Activated CD4-positive, alpha-beta memory T cell treated with anti-CD3 and anti-CD28 coated beads for 36 hours (primary cell): ENCODE data around the gene PGLYRP2. TPM values are rescaled to one million over a fixed set of nuclear protein-coding genes. Genes with fewer than 3 reads are reported as not detected.
"Not testable (repeated sequence)": the region's sequence is repeated elsewhere in the genome, so short reads cannot be mapped to it uniquely, and the experiment has no call there.

Source experiments
- CTCF ChIA-PET: fragments of 350-600 bp; sonication (Branson Sonifier 250); formaldehyde crosslinking; loops from one replicate; lab custom pipeline; 2021; ENCODE audit warnings: antibody characterized with exemption, inconsistent platforms; lab: Charles Lee
- POLR2A ChIA-PET: fragments of 350-600 bp; sonication (Branson Sonifier 250); formaldehyde crosslinking; loops from one replicate; lab custom pipeline; 2021; ENCODE audit warnings: antibody characterized with exemption; lab: Charles Lee
- DNase-seq: peaks from one replicate; pipeline ENCODE4 v3.0.0-alpha.2; 2020
- H3K27ac Mint-ChIP-seq: one replicate; pipeline ENCODE4 v1.8.0; 2021; ENCODE audit warnings: mixed read lengths
- H3K27me3 Mint-ChIP-seq: one replicate; pipeline ENCODE4 v1.8.0; 2021; ENCODE audit warnings: mixed read lengths
- H3K36me3 Mint-ChIP-seq: one replicate; pipeline ENCODE4 v1.8.0; 2021; ENCODE audit warnings: mixed read lengths
- H3K4me1 Mint-ChIP-seq: one replicate; pipeline ENCODE4 v1.8.0; 2021; ENCODE audit warnings: low read depth, mixed read lengths
- H3K4me3 Mint-ChIP-seq: one replicate; pipeline ENCODE4 v1.8.0; 2021; ENCODE audit warnings: mild to moderate bottlenecking, mixed read lengths
- H3K9me3 Mint-ChIP-seq: one replicate; pipeline ENCODE4 v1.8.0; 2021; ENCODE audit warnings: mixed read lengths
- intact Hi-C: fragments of 100-400 bp; cut with micrococcal nuclease; formaldehyde crosslinking; loops from one replicate; pipeline ENCODE4 v1.15.1; 2023
- total RNA-seq, 2 experiments: library from RNA; stranded (reverse); gene quantifications; one replicate each; pipeline ENCODE4 v1.2.3, GENCODE V29; 2021

PGLYRP2 gene
- total RNA-seq, 2 experiments from 2014 or later, result 0.24 TPM; not detected in 1

DNA sequence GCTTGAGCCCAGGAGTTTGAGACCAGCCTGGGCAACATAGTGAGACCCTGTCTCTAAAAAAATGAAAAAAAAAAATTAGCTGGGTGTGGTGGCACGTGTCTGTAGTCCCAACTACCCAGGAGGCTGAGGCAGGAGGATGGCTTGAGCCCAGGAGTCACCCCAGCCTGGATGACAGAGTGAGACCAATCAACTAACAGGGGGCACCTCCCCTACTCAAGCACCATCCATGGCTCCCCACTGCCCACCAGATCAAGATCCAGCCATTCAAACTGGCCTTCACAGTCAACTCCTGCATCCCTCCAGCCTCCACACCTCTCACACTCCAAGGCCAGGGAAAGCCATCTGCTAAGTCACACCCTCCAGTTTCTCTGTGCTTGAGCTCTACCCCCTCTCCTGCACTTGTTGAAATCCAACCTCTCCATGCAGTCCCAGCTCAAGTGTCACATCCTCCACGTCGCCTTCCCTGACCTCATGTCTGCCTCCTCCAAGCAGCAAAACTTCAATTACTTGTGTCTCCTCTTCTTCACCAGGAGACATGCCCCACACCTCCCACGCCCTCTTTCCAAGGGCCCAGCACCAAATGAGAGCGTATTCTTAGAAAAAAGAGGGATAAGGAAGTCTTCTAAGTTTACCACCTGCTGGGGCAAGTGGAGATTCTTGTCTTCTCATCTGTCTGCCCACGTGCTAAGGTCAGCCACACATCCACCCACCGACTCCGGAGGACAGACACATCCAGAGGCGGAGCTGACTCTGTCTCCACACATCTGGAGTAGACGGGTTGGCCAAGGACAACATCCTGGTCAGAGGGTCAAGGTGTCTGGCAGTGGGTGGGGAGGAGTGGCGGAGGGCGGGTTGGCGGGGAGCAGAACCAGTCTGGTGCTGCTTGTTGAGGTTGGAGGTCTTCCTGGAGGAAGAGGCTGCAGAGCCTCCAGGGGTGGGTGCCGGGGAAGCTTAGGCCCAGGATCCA lies 28.1 kb upstream of the PGLYRP2 start:
- no peak for DNase-seq
- Mint-ChIP-seq H3K4me3 (peak overlapping the region; percentile 64), H3K4me1 (peaks cover 19% of the 10 kb centered on the region), H3K36me3 (no peaks in the 10 kb centered on the region), H3K9me3 (no peaks in the 10 kb centered on the region), H3K27ac (no peak overlapping the region), H3K27me3 (peaks cover 22% of the 10 kb centered on the region)
- ChIA-PET CTCF (interaction anchor here (1.2 to 1.3 kb wide), 2 partner anchors 48 to 88 kb away, joined by 4 to 5 read pairs; partner anchors contain the start of gene AKAP8L), POLR2A (no interaction called here)
- intact Hi-C loops, result no loop called here

DNA sequence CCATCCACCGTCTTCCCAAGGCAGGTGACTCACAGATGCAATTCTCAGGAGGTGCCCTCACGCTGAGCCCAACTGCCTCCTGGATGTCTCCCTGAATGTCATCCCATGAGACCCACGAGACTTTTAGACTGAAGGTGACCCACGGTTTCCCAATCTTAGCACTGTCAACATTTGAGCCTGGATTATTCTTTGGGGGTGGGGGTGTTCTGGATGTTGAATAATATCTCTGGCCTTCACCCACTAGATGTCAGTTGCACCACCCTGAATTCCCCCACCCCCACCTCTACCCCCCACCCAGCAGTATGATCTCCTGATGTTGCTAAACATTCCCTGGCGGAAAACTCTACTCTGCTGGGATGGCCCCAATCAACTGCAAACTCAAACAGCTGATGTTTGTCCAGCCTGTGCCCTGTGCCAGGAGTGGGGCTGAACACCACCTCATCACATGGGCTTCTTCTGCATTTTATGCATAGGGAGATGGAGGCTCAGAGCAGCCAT lies 26.8 kb upstream of the PGLYRP2 start:
- Mint-ChIP-seq H3K4me1 (peaks cover 19% of the 10 kb centered on the region), H3K27ac (no peak overlapping the region), H3K4me3 (no peak overlapping the region), H3K36me3 (no peaks in the 10 kb centered on the region), H3K27me3 (peaks cover 22% of the 10 kb centered on the region), H3K9me3 (no peaks in the 10 kb centered on the region)
- ChIA-PET POLR2A (no interaction called here), CTCF (interaction anchor here (1.2 to 1.3 kb wide), 2 partner anchors 50 to 87 kb away, joined by 4 to 5 read pairs; partner anchors contain the start of gene AKAP8L)
- intact Hi-C loops, result no loop called here
- DNase-seq, result no peak

DNA sequence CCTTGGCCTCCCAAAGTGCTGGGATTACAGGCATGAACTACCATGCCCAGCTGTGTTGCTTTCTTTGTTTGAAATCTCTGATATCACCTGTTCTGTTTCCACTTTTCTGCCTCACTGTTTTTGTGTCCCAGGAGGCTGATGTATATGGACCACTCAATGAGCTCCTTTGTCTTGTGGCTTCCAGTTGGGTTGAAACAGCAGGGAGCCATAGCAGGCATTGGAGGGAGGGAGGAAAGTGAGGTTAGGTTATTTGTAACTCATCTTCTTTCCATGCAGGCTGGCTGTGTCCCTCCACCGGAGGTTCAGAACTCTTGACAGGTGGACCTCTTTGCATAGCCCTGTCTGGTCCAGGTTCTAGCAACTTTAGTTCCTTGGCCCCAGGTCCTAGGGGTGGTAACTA lies 23.0 kb upstream of the PGLYRP2 start:
- ChIA-PET CTCF (no interaction called here), POLR2A (no interaction called here)
- intact Hi-C loops, result no loop called here
- Mint-ChIP-seq H3K36me3 (no peaks in the 10 kb centered on the region), H3K27me3 (peaks cover 2% of the 10 kb centered on the region), H3K4me1 (peaks cover 7% of the 10 kb centered on the region), H3K4me3 (no peak overlapping the region), H3K27ac (no peak overlapping the region), H3K9me3 (no peaks in the 10 kb centered on the region)
- no peak for DNase-seq

DNA sequence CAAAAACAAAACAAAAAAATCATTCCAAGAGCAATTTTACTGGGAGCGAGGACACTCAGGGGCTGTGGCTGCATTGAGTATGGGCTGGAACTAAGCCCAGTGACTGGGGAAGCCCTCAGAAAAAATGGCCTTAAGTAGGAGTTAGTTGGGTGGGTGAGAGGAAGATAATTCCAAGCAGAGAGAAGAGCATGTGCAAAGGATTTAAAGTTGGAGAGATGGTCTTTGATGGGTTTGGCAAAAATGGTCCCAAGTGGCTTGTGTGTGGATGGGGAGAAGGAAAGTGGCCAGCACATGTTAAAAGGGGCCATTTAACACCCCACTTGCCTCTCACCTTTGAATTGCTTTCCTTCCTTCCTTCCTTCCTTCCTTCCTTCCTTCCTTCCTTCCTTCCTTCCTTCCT lies 22.3 kb upstream of the PGLYRP2 start:
- DNase-seq, result no peak
- peaks cover 7% of the 10 kb centered on the region for H3K4me1 Mint-ChIP-seq
- H3K9me3 Mint-ChIP-seq, result no peaks in the 10 kb centered on the region
- intact Hi-C loops, result no loop called here
- CTCF ChIA-PET, result no interaction called here
- H3K4me3 Mint-ChIP-seq, result no peak overlapping the region
- no peak overlapping the region for H3K27ac Mint-ChIP-seq
- peaks cover under 1% of the 10 kb centered on the region for H3K27me3 Mint-ChIP-seq
- no peaks in the 10 kb centered on the region for H3K36me3 Mint-ChIP-seq
- POLR2A ChIA-PET, result no interaction called here

DNA sequence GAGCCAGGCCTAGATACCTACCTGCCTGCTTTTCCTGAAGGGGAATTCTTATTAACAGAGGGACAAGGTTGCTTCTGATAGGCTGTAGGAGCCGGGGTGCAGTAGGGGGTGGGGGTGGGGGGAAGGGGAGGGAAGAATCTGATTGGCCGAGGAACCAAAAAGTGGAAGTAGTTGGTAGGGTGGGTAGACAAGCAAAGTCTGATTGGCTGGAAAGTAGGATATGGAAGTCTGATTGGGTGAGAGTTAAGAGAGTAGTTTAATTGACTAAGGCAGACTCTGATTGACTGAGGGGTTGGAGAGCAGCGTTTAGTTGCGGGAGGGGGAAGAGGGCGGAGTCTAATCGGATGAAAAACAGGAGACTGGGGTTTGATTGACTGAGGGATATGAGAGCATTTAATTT lies 19.6 kb upstream of the PGLYRP2 start:
- no peak overlapping the region for H3K27ac Mint-ChIP-seq
- H3K36me3 Mint-ChIP-seq, result no peaks in the 10 kb centered on the region

DNA sequence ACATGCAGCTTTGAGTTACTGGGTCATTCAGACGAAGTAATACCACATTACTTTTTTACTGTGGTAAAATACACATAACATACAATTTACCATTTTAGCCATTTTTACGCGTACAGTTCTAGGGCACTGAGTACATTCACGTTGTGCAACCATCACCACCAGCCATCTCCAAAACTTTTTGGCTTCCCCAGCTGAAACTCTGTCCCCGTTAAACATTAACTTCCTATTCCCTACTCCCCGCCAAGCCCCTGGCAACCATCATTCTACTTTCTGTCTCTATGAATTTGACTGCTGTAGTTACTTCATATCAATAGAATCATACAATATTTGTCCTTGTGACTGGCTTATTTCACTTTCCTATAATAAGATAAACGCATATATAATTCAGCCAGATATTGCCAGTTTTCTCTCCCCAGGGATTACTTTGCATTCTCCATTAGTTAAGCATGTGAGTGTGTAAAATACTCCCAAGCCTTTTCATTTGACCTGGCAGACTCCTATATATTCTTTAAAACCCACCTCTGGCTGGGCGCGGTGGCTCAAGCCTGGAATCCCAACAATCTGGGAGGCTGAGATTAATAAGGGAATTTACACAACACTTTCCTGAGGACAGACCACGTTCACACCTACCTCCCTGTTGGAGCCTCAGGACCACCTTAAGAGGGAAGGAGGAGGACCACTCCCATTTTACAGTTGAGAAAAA lies 19.0 kb upstream of the PGLYRP2 start:
- H3K36me3 Mint-ChIP-seq, result no peaks in the 10 kb centered on the region
- CTCF ChIA-PET, result no interaction called here
- no peaks in the 10 kb centered on the region for H3K9me3 Mint-ChIP-seq
- H3K27ac Mint-ChIP-seq, result no peak overlapping the region
- H3K4me1 Mint-ChIP-seq, result peaks cover 7% of the 10 kb centered on the region
- POLR2A ChIA-PET, result no interaction called here
- no peak for DNase-seq
- no peaks in the 10 kb centered on the region for H3K27me3 Mint-ChIP-seq
- intact Hi-C loops, result no loop called here
- H3K4me3 Mint-ChIP-seq, result no peak overlapping the region

More for the DNA sequence above, 19.6 kb upstream of the PGLYRP2 start:
- CTCF ChIA-PET, result no interaction called here
- Mint-ChIP-seq H3K4me3 (no peak overlapping the region), H3K9me3 (no peaks in the 10 kb centered on the region), H3K4me1 (peaks cover 7% of the 10 kb centered on the region), H3K27me3 (no peaks in the 10 kb centered on the region)
- intact Hi-C loops, result no loop called here
- POLR2A ChIA-PET, result no interaction called here
- DNase-seq, result peak; percentile 22

DNA sequence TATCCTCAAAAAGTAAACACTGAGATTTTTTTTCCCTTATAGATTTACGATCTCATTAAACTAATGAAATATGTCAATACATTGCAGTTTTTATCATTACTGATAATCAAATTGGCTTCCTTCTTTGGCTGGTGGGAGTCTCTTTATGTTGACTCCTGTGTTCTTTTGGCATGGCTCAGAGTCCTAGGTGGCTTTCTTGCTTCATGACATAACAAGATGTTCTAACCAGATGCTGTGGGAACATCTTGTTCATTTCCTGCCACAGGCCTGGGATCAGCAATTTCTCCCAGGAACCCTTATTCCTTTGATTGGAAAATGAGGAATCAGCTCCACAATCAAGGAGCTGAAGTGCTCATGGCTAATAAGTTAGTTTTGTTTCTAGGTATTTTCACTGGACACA lies 15.8 kb upstream of the PGLYRP2 start:
- peaks cover 7% of the 10 kb centered on the region for H3K4me1 Mint-ChIP-seq

DNA sequence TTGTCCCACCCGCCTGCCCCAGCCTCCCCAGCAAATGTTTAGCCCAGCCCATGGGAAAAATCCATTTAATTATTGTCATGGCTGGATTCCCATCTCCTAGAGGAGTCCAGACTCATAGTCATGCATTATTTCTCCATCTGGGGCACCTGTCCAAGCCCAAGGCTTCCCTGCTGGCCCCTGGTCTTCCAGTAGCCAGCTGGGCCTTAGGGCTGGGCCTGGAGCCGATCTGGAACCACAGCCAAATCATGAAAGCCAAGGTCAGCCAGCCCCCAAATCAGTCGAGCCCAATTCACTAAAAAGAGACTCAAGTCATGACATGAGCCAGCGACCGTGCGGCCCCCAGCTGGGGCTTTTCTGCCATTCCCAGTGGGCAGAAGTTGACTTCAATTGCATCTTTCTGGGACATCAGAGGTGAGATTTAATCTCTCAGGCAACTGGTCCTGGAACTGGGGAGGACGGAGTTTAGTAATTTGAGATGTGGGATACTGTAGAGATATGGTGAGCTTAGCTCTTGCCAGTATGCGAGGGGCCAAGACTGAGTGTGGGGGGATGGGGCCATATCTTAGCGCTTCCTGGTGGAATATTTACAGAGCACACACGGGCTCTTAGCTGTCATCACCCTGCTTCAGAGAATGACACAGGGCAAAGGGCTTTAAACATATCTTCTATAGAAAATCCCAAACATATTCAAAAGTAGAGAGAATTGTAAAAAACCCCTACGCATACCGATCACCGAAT lies 9.4 kb upstream of the PGLYRP2 start:
- Mint-ChIP-seq H3K27me3 (no peaks in the 10 kb centered on the region), H3K4me3 (no peak overlapping the region), H3K27ac (no peak overlapping the region), H3K4me1 (peaks cover 6% of the 10 kb centered on the region), H3K9me3 (peaks cover 7% of the 10 kb centered on the region), H3K36me3 (no peaks in the 10 kb centered on the region)
- POLR2A ChIA-PET, result no interaction called here
- intact Hi-C loops, result no loop called here
- CTCF ChIA-PET, result no interaction called here
- DNase-seq, result no peak

More for the DNA sequence above, 15.8 kb upstream of the PGLYRP2 start:
- no peaks in the 10 kb centered on the region for H3K27me3 Mint-ChIP-seq
- intact Hi-C loops, result no loop called here
- H3K4me3 Mint-ChIP-seq, result no peak overlapping the region
- no peak overlapping the region for H3K27ac Mint-ChIP-seq
- ChIA-PET CTCF (interaction anchor here (0.6 kb wide), 1 partner anchor 73 kb away, joined by 5 read pairs; no protein-coding TSS in a partner anchor), POLR2A (no interaction called here)
- no peak for DNase-seq
- H3K36me3 Mint-ChIP-seq, result no peaks in the 10 kb centered on the region
- no peaks in the 10 kb centered on the region for H3K9me3 Mint-ChIP-seq

DNA sequence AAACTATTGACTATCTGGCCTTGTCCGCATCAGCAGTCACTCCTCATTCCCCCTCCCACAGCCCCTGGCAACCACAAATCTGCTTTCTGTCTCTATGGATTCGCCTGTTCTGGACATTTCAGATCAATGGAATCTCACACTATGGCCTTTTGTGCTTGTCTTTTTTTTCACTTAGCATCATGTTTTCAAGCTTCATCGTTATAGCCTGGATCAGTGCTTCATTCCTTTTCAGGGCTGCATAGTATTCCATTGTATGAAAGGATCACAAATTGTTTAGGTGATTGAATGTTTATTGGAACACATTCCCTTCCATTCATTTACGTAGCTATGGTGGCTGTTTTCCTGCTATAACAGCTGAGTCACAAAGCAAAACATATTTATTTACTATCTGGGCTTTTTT lies 7.7 kb upstream of the PGLYRP2 start:
- Mint-ChIP-seq H3K9me3 (peaks cover 7% of the 10 kb centered on the region), H3K4me1 (peaks cover 12% of the 10 kb centered on the region), H3K36me3 (no peaks in the 10 kb centered on the region), H3K4me3 (no peak overlapping the region), H3K27ac (no peak overlapping the region), H3K27me3 (no peaks in the 10 kb centered on the region)
- POLR2A ChIA-PET, result no interaction called here
- intact Hi-C loops, result no loop called here
- no peak for DNase-seq
- CTCF ChIA-PET, result no interaction called here

DNA sequence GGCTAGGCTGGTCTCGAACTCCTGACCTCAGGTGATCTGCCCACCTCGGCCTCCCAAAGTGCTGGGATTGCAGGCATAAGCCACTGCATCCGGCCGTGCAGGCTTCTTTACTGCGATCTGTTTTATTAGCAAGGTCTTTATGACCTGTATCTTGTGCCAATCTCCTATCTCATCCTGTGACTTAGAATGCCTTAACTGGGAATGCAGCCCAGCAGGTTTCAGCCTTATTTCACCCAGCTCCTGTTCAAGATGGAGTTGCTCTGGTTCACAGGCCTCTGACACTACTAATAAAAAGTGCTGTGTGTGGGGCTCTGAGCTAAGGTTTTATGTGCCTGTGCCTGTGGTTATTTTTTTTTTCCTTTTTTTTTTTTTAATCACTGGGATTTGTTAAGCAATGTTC lies 6.5 kb upstream of the PGLYRP2 start:
- H3K27me3 Mint-ChIP-seq, H3K27ac Mint-ChIP-seq, POLR2A ChIA-PET, H3K9me3 Mint-ChIP-seq, intact Hi-C loops, H3K4me3 Mint-ChIP-seq, CTCF ChIA-PET, H3K36me3 Mint-ChIP-seq, DNase-seq: not testable (repeated sequence)
- peaks cover 12% of the 10 kb centered on the region for H3K4me1 Mint-ChIP-seq

DNA sequence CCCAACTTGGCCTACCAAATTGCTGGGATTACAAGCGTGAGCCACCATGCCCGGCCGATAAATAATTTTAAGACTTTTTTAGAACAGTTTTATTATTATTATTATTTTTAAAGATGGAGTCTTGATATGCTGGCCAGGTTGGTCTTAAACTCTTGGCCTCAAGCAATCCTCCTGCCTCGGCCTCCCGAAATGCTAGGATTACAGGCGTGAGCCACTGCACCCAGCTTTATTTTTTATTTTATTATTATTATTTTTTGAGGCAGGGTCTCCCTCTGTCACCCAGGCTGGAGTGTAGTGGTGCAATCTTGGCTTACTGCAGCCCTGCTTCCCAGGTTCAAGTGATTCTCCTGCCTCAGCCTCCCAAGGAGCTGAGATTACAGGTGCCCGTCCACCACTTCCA lies 1.7 kb upstream of the PGLYRP2 start:
- H3K27me3 Mint-ChIP-seq, H3K27ac Mint-ChIP-seq, intact Hi-C loops, H3K9me3 Mint-ChIP-seq, H3K4me3 Mint-ChIP-seq, H3K36me3 Mint-ChIP-seq, DNase-seq: not testable (repeated sequence)
- CTCF ChIA-PET, result interaction anchor here (2.2 kb wide), 1 partner anchor 74 kb away, joined by 9 read pairs; no protein-coding TSS in a partner anchor
- POLR2A ChIA-PET, result interaction anchor here (0.7 to 0.9 kb wide), 2 partner anchors 11 to 14 kb away, joined by 3 read pairs; no protein-coding TSS in a partner anchor
- H3K4me1 Mint-ChIP-seq, result peaks cover 16% of the 10 kb centered on the region
